Measurements from ENCODE around the gene PON2. TPM values are rescaled to one million over a fixed set of nuclear protein-coding genes. Genes with fewer than 3 reads are reported as not detected.

Gene PON2
- total RNA-seq, 1 experiment from 2014 or later: 50.3 TPM

DNA sequence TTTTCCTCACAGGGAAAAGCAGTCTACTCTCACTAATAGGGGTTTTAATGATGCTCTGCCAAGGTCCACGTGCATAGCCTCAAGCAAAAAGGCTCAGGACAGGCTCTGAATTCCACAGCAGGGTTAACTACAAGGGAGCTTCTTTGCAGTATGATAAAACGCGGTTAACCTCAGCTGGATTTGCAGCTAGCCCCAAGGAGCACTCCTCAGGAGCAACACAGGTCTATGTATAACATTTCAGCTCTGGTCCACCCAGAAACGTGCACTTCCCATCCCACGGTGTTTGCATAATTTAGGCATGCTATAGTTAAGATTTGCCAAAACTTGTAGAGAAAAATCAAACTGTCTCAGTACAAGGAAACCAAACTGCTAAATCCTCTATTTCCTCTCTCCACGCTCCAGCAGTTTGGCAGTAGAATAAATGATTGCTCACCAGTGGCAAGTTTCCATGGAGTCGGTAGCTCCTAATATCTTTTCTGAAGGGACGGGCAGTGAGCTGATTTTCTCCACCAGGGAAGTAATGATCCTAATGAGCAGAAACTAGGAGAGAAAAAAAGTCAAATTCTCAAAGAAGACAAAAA, 37.8 kb upstream of the PON2 start:
- no TSS peak for BruUV-seq (replicated peaks)
- Histone ChIP-seq H3K4me1 (replicated peaks; ENCODE audit: insufficient read depth) (no peaks in the 10 kb centered on the region), H3F3A (ENCODE audit: insufficient read depth, low read depth) (no peaks in the 10 kb centered on the region), H3K9me3 (ENCODE audit: insufficient read depth, low read depth) (no peaks in the 10 kb centered on the region), H3K9me2 (ENCODE audit: insufficient read depth) (no peaks in the 10 kb centered on the region), H3K27ac (no peak overlapping the region), H4K20me1 (ENCODE audit: insufficient read depth) (no peaks in the 10 kb centered on the region), H3K27me3 (ENCODE audit: insufficient read depth, low read depth) (no peaks in the 10 kb centered on the region), H3K79me2 (ENCODE audit: low read depth) (no peaks in the 10 kb centered on the region), H3K4me3 (no peak overlapping the region), H3K4me2 (no peak overlapping the region), H3K36me3 (ENCODE audit: low read depth) (no peaks in the 10 kb centered on the region), H2AFZ (no peak overlapping the region)
- no peak for DNase-seq
- ChIA-PET POLR2A (ENCODE audit: unreplicated experiment) (no interaction called here), CTCF (interaction anchor here (0.5 kb wide), 1 partner anchor 222 kb away, joined by 5 read pairs; no protein-coding TSS in a partner anchor)
- TF ChIP-seq, protein P1, sequence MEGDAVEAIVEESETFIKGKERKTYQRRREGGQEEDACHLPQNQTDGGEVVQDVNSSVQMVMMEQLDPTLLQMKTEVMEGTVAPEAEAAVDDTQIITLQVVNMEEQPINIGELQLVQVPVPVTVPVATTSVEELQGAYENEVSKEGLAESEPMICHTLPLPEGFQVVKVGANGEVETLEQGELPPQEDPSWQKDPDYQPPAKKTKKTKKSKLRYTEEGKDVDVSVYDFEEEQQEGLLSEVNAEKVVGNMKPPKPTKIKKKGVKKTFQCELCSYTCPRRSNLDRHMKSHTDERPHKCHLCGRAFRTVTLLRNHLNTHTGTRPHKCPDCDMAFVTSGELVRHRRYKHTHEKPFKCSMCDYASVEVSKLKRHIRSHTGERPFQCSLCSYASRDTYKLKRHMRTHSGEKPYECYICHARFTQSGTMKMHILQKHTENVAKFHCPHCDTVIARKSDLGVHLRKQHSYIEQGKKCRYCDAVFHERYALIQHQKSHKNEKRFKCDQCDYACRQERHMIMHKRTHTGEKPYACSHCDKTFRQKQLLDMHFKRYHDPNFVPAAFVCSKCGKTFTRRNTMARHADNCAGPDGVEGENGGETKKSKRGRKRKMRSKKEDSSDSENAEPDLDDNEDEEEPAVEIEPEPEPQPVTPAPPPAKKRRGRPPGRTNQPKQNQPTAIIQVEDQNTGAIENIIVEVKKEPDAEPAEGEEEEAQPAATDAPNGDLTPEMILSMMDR (conservative IDR thresholded peaks at IDR 0.05): no peak
- no peak for TF ChIP-seq EZH2 (IDR thresholded peaks at IDR 0.05; ENCODE audit: low read depth)
- intact Hi-C loops (cut with micrococcal nuclease; ENCODE audit: unreplicated experiment): no loop called here

GRCh38 chr7:95471071-95471470, 36.2 kb upstream of the PON2 start:
- Histone ChIP-seq H3K27ac (no peak overlapping the region), H4K20me1 (ENCODE audit: insufficient read depth) (no peaks in the 10 kb centered on the region), H3K4me1 (replicated peaks; ENCODE audit: insufficient read depth) (no peaks in the 10 kb centered on the region), H3K79me2 (ENCODE audit: low read depth) (no peaks in the 10 kb centered on the region), H2AFZ (no peak overlapping the region), H3K9me2 (ENCODE audit: insufficient read depth) (no peaks in the 10 kb centered on the region), H3K27me3 (ENCODE audit: insufficient read depth, low read depth) (no peaks in the 10 kb centered on the region), H3K36me3 (ENCODE audit: low read depth) (no peaks in the 10 kb centered on the region), H3F3A (ENCODE audit: insufficient read depth, low read depth) (no peaks in the 10 kb centered on the region), H3K4me3 (no peak overlapping the region), H3K4me2 (no peak overlapping the region), H3K9me3 (ENCODE audit: insufficient read depth, low read depth) (no peaks in the 10 kb centered on the region)
- ChIA-PET CTCF (no interaction called here), POLR2A (ENCODE audit: unreplicated experiment) (no interaction called here)
- BruUV-seq (replicated peaks): no TSS peak
- TF ChIP-seq EZH2 (IDR thresholded peaks at IDR 0.05; ENCODE audit: low read depth): no peak
- TF ChIP-seq, protein P1 (conservative IDR thresholded peaks at IDR 0.05): no peak
- intact Hi-C loops (cut with micrococcal nuclease; ENCODE audit: unreplicated experiment): no loop called here
- no peak for DNase-seq

DNA sequence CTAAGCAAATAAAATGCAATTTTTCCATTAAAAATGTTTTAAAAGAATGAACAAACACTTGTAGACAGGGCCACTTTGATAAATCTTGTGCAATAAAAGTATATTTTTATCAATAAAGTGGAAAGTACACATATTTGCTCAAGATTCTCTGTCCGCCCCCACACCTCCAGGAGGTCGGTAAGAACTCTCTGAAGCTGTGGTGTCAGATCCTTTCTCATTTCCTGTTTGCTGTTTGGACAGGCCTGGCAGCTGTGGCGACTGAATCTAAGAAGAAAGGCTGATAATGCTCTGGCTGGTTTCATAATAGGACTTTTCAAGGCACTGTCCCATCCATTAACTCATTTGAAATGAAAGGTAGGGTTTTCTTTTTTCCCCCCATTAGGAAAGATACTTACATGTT, 35.6 kb upstream of the PON2 start:
- H4K20me1 ChIP-seq (ENCODE audit: insufficient read depth): no peaks in the 10 kb centered on the region
- DNase-seq: no peak
- H3F3A ChIP-seq (ENCODE audit: insufficient read depth, low read depth): no peaks in the 10 kb centered on the region
- no TSS peak for BruUV-seq (replicated peaks)
- H3K4me3 ChIP-seq: no peak overlapping the region
- H3K4me2 ChIP-seq: no peak overlapping the region
- H3K9me2 ChIP-seq (ENCODE audit: insufficient read depth): no peaks in the 10 kb centered on the region
- TF ChIP-seq, protein P1 (conservative IDR thresholded peaks at IDR 0.05): no peak
- TF ChIP-seq EZH2 (IDR thresholded peaks at IDR 0.05; ENCODE audit: low read depth): no peak
- H3K27ac ChIP-seq: no peak overlapping the region
- H3K79me2 ChIP-seq (ENCODE audit: low read depth): no peaks in the 10 kb centered on the region
- no peak overlapping the region for H2AFZ ChIP-seq
- intact Hi-C loops (cut with micrococcal nuclease; ENCODE audit: unreplicated experiment): no loop called here
- no peaks in the 10 kb centered on the region for H3K4me1 ChIP-seq (replicated peaks; ENCODE audit: insufficient read depth)
- H3K9me3 ChIP-seq (ENCODE audit: insufficient read depth, low read depth): no peaks in the 10 kb centered on the region
- no peaks in the 10 kb centered on the region for H3K36me3 ChIP-seq (ENCODE audit: low read depth)
- ChIA-PET CTCF (no interaction called here), POLR2A (ENCODE audit: unreplicated experiment) (no interaction called here)
- H3K27me3 ChIP-seq (ENCODE audit: insufficient read depth, low read depth): no peaks in the 10 kb centered on the region
